ENCODE results near the gene KRTAP1-3. TPM values are rescaled to one million over a fixed set of nuclear protein-coding genes. Genes with fewer than 3 reads are reported as not detected.

KRTAP1-3 gene
- total RNA-seq, 5 donors from 2014 or later (not counting 1 experiment from before 2014, with no cell fraction given), result not detected

- ChIA-PET POLR2A (no interaction called here), CTCF (no interaction called here)
- Histone ChIP-seq H3K9me3 (no peaks in the 10 kb centered on the region), H3K4me1 (ENCODE audit: control insufficient read depth in 1 of 2, extremely low read depth in 1 of 2, insufficient read depth in 2 of 2, low read length in 2 of 2) (no peaks in the 10 kb centered on the region), H3K4me3 (ENCODE audit: control insufficient read depth in 1 of 2, extremely low read depth in 1 of 2, low read length in 1 of 2) (no peak within 1 kb of the TSS), H3K27ac (ENCODE audit: low read length) (no peak within 1 kb of the TSS), H3K27me3 (replicated peaks in 1 of 2; ENCODE audit: control insufficient read depth in 2 of 2, extremely low read depth in 1 of 2, insufficient read depth in 2 of 2, low read length in 1 of 2) (peaks cover 0 to 15% of the 10 kb centered on the region in 2 experiments), H3K36me3 (ENCODE audit: control insufficient read depth in 2 of 2, extremely low read depth in 1 of 2, insufficient read depth in 1 of 2, low read length in 1 of 2) (no peaks in the 10 kb centered on the region)
- ATAC-seq (replicated peaks in 1 of 4) (no peak), DNase-seq (no peak)
- no peaks in the 10 kb centered on the region for H3K36me3 Mint-ChIP-seq
- no peak within 1 kb of the TSS for H3K4me3 Mint-ChIP-seq
- no peaks in the 10 kb centered on the region for H3K9me3 Mint-ChIP-seq
- no peaks in the 10 kb centered on the region for H3K4me1 Mint-ChIP-seq
- no peak within 1 kb of the TSS for H3K27ac Mint-ChIP-seq
- 81% methylated on average over 7 of the region's 9 CpGs for WGBS (ENCODE audit: insufficient coverage)
- H3K27me3 Mint-ChIP-seq, result peaks cover 18 to 27% of the 10 kb centered on the region in 2 donors
Observed at GRCh38 chr17:41026715-41027471, 7.8 kb downstream of the KRTAP1-3 start, which contains the start of gene KRTAP1-5. KRTAP1-5 (minus strand) TSS chr17:41027208; CDS start chr17:41027155, 53 bp downstream.

GRCh38 chr17:41024697-41025096 is 10.0 kb downstream of the KRTAP1-3 start:
- H3K27ac Mint-ChIP-seq, result no peak overlapping the region
- POLR2A ChIA-PET, result no interaction called here
- no peak overlapping the region for H3K4me3 ChIP-seq (ENCODE audit: control insufficient read depth in 1 of 2, extremely low read depth in 1 of 2, low read length in 1 of 2)
- H3K36me3 Mint-ChIP-seq, result no peaks in the 10 kb centered on the region
- peaks cover 0 to 13% of the 10 kb centered on the region in 2 experiments for H3K27me3 ChIP-seq (replicated peaks in 1 of 2; ENCODE audit: control insufficient read depth in 2 of 2, extremely low read depth in 1 of 2, insufficient read depth in 2 of 2, low read length in 1 of 2)
- 49% methylated on average over 2 of the region's 3 CpGs for WGBS (ENCODE audit: insufficient coverage)
- no peaks in the 10 kb centered on the region for H3K4me1 ChIP-seq (ENCODE audit: control insufficient read depth in 1 of 2, extremely low read depth in 1 of 2, insufficient read depth in 2 of 2, low read length in 2 of 2)
- no peak overlapping the region for H3K4me3 Mint-ChIP-seq
- H3K27me3 Mint-ChIP-seq, result peaks cover 14 to 23% of the 10 kb centered on the region in 2 donors
- CTCF ChIA-PET, result no interaction called here
- ATAC-seq (replicated peaks in 1 of 4) (no peak), DNase-seq (no peak)
- H3K36me3 ChIP-seq (ENCODE audit: control insufficient read depth in 2 of 2, extremely low read depth in 1 of 2, insufficient read depth in 1 of 2, low read length in 1 of 2), result no peaks in the 10 kb centered on the region
- peaks cover 0 to 4% (median 3%) of the 10 kb centered on the region in 3 donors for H3K9me3 Mint-ChIP-seq
- H3K27ac ChIP-seq (ENCODE audit: low read length), result no peak overlapping the region
- H3K4me1 Mint-ChIP-seq, result no peaks in the 10 kb centered on the region
- no peaks in the 10 kb centered on the region for H3K9me3 ChIP-seq

GRCh38 chr17:41020336-41020735 is 14.3 kb downstream of the KRTAP1-3 start:
- no peaks in the 10 kb centered on the region for H3K4me1 ChIP-seq (ENCODE audit: control insufficient read depth in 1 of 2, extremely low read depth in 1 of 2, insufficient read depth in 2 of 2, low read length in 2 of 2)
- Mint-ChIP-seq H3K4me1 (no peaks in the 10 kb centered on the region), H3K4me3 (no peak overlapping the region), H3K9me3 (peaks cover 0 to 4% (median 3%) of the 10 kb centered on the region in 3 donors), H3K27me3 (peaks cover 8 to 20% of the 10 kb centered on the region in 2 donors), H3K36me3 (no peaks in the 10 kb centered on the region), H3K27ac (no peak overlapping the region)
- H3K27me3 ChIP-seq (replicated peaks in 1 of 2; ENCODE audit: control insufficient read depth in 2 of 2, extremely low read depth in 1 of 2, insufficient read depth in 2 of 2, low read length in 1 of 2), result no peaks in the 10 kb centered on the region
- no peaks in the 10 kb centered on the region for H3K9me3 ChIP-seq
- ChIA-PET POLR2A (no interaction called here), CTCF (interaction anchor here in 1 of 2 donors (0.7 kb wide), 1 partner anchor 301 kb away, joined by 7 read pairs; no protein-coding TSS in a partner anchor)
- ATAC-seq (replicated peaks in 1 of 4) (no peak), DNase-seq (no peak)
- no peaks in the 10 kb centered on the region for H3K36me3 ChIP-seq (ENCODE audit: control insufficient read depth in 2 of 2, extremely low read depth in 1 of 2, insufficient read depth in 1 of 2, low read length in 1 of 2)
- H3K4me3 ChIP-seq (ENCODE audit: control insufficient read depth in 1 of 2, extremely low read depth in 1 of 2, low read length in 1 of 2), result no peak overlapping the region
- H3K27ac ChIP-seq (ENCODE audit: low read length), result no peak overlapping the region

DNA sequence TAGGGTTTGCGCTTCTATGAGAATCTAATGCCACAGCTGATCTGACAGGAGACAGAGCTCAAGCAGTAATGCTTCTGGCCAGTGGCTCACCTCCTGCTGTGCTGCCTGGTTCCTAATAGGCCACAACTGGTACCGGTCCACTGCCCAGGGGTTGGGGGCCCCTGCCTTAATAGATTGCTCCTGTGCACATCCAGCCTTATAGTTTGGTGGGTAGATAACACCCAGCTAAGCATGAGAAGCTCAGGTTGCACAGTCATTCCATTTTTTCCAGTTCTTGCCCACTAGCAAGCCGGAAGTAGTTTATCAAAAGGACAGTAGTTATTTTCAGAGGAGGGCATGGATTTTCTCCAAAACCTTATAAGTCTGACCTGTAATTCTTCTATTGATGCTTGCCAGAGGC is 15.3 kb downstream of the KRTAP1-3 start:
- 91% methylated on average over 1 of the region's 3 CpGs for WGBS (ENCODE audit: insufficient coverage)
- peaks cover 0 to 4% (median 3%) of the 10 kb centered on the region in 3 donors for H3K9me3 Mint-ChIP-seq
- H3K4me1 Mint-ChIP-seq, result no peaks in the 10 kb centered on the region
- DNase-seq, result no peak
- Histone ChIP-seq H3K36me3 (ENCODE audit: control insufficient read depth in 2 of 2, extremely low read depth in 1 of 2, insufficient read depth in 1 of 2, low read length in 1 of 2) (no peaks in the 10 kb centered on the region), H3K27me3 (replicated peaks in 1 of 2; ENCODE audit: control insufficient read depth in 2 of 2, extremely low read depth in 1 of 2, insufficient read depth in 2 of 2, low read length in 1 of 2) (no peaks in the 10 kb centered on the region), H3K9me3 (no peaks in the 10 kb centered on the region), H3K4me1 (ENCODE audit: control insufficient read depth in 1 of 2, extremely low read depth in 1 of 2, insufficient read depth in 2 of 2, low read length in 2 of 2) (no peaks in the 10 kb centered on the region), H3K27ac (ENCODE audit: low read length) (no peak overlapping the region), H3K4me3 (ENCODE audit: control insufficient read depth in 1 of 2, extremely low read depth in 1 of 2, low read length in 1 of 2) (no peak overlapping the region)
- no peak overlapping the region for H3K4me3 Mint-ChIP-seq
- H3K27ac Mint-ChIP-seq, result no peak overlapping the region
- ChIA-PET POLR2A (no interaction called here), CTCF (no interaction called here)
- no peaks in the 10 kb centered on the region for H3K36me3 Mint-ChIP-seq
- no peak for ATAC-seq (replicated peaks in 1 of 4)
- peaks cover 3 to 21% of the 10 kb centered on the region in 2 donors for H3K27me3 Mint-ChIP-seq

DNA sequence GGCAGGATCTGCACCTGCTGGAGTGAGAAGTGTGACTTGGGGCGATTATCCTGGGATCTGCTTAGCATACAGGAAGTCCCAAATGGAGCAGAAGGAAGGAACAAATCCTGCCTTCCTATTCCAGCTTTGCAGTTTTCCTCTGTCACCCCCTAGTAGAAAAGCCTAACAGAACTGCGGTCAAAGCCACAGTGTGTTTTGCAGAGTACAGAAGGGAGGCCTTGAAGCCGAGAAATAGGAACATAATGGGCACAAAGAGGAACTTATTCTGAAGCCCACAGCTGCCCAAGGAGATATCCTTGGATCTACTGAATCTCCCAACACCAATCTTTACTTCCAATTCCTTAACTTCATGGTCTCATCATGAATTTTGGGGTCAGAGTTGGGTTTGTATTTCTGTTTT is 16.1 kb downstream of the KRTAP1-3 start:
- ATAC-seq (replicated peaks in 1 of 4), result no peak
- Mint-ChIP-seq H3K27me3 (peaks cover 3 to 21% of the 10 kb centered on the region in 2 donors), H3K27ac (no peak overlapping the region), H3K4me1 (no peaks in the 10 kb centered on the region), H3K4me3 (no peak overlapping the region), H3K9me3 (peaks cover 0 to 4% (median 3%) of the 10 kb centered on the region in 3 donors), H3K36me3 (no peaks in the 10 kb centered on the region)
- Histone ChIP-seq H3K27ac (ENCODE audit: low read length) (no peak overlapping the region), H3K4me1 (ENCODE audit: control insufficient read depth in 1 of 2, extremely low read depth in 1 of 2, insufficient read depth in 2 of 2, low read length in 2 of 2) (no peaks in the 10 kb centered on the region), H3K9me3 (no peaks in the 10 kb centered on the region), H3K4me3 (ENCODE audit: control insufficient read depth in 1 of 2, extremely low read depth in 1 of 2, low read length in 1 of 2) (no peak overlapping the region), H3K36me3 (ENCODE audit: control insufficient read depth in 2 of 2, extremely low read depth in 1 of 2, insufficient read depth in 1 of 2, low read length in 1 of 2) (no peaks in the 10 kb centered on the region), H3K27me3 (replicated peaks in 1 of 2; ENCODE audit: control insufficient read depth in 2 of 2, extremely low read depth in 1 of 2, insufficient read depth in 2 of 2, low read length in 1 of 2) (no peaks in the 10 kb centered on the region)
- DNase-seq, result no peak
- POLR2A ChIA-PET, result no interaction called here
- CTCF ChIA-PET, result no interaction called here
- no CpG with 5 or more reads among the region's 3 CpGs for WGBS (ENCODE audit: insufficient coverage)

GRCh38 chr17:41016578-41017215 is 18.0 kb downstream of the KRTAP1-3 start:
- peaks cover 0 to 4% (median 3%) of the 10 kb centered on the region in 3 donors for H3K9me3 Mint-ChIP-seq
- ChIA-PET CTCF (no interaction called here), POLR2A (interaction anchor here in 1 of 2 donors (0.6 kb wide), 1 partner anchor 774 kb away, joined by 4 read pairs; no protein-coding TSS in a partner anchor)
- DNase-seq (no peak), ATAC-seq (replicated peaks in 1 of 4) (no peak)
- Histone ChIP-seq H3K9me3 (no peaks in the 10 kb centered on the region), H3K27me3 (replicated peaks in 1 of 2; ENCODE audit: control insufficient read depth in 2 of 2, extremely low read depth in 1 of 2, insufficient read depth in 2 of 2, low read length in 1 of 2) (no peaks in the 10 kb centered on the region), H3K4me3 (ENCODE audit: control insufficient read depth in 1 of 2, extremely low read depth in 1 of 2, low read length in 1 of 2) (no peak overlapping the region), H3K27ac (ENCODE audit: low read length) (no peak overlapping the region), H3K4me1 (ENCODE audit: control insufficient read depth in 1 of 2, extremely low read depth in 1 of 2, insufficient read depth in 2 of 2, low read length in 2 of 2) (no peaks in the 10 kb centered on the region), H3K36me3 (ENCODE audit: control insufficient read depth in 2 of 2, extremely low read depth in 1 of 2, insufficient read depth in 1 of 2, low read length in 1 of 2) (no peaks in the 10 kb centered on the region)
- no peaks in the 10 kb centered on the region for H3K36me3 Mint-ChIP-seq
- H3K4me1 Mint-ChIP-seq, result no peaks in the 10 kb centered on the region
- peaks cover 3 to 21% of the 10 kb centered on the region in 2 donors for H3K27me3 Mint-ChIP-seq
- no peak overlapping the region for H3K4me3 Mint-ChIP-seq
- H3K27ac Mint-ChIP-seq, result no peak overlapping the region
- WGBS (ENCODE audit: insufficient coverage), result 85% methylated on average over 12 of the region's 13 CpGs
